ENCODE data around the gene SIPA1. TPM values are rescaled to one million over a fixed set of nuclear protein-coding genes. Genes with fewer than 3 reads are reported as not detected.
A peak's percentile ranks its signal among the peaks of the same experiment; 100 is the strongest.
"Not testable (repeated sequence)": the region's sequence is repeated elsewhere in the genome, so short reads cannot be mapped to it uniquely, and the experiment has no call there.

SIPA1 gene
- total RNA-seq, 4 donors from 2014 or later = 14.9 to 21.6 (median 19.0) TPM

GRCh38 chr11:65685981-65686380 lies 48.1 kb downstream of the SIPA1 start:
- Histone ChIP-seq H3K27ac (no peak overlapping the region), H3K4me1 (no peaks in the 10 kb centered on the region), H3K27me3 (no peaks in the 10 kb centered on the region), H3K4me3 (no peak overlapping the region), H3K9me3 (no peaks in the 10 kb centered on the region), H3K36me3 (no peaks in the 10 kb centered on the region)
- 88% methylated on average over 8 of the region's 8 CpGs for WGBS
- no peak for DNase-seq (ENCODE audit: low spot score in 2 of 2)
- TF ChIP-seq, protein P1, sequence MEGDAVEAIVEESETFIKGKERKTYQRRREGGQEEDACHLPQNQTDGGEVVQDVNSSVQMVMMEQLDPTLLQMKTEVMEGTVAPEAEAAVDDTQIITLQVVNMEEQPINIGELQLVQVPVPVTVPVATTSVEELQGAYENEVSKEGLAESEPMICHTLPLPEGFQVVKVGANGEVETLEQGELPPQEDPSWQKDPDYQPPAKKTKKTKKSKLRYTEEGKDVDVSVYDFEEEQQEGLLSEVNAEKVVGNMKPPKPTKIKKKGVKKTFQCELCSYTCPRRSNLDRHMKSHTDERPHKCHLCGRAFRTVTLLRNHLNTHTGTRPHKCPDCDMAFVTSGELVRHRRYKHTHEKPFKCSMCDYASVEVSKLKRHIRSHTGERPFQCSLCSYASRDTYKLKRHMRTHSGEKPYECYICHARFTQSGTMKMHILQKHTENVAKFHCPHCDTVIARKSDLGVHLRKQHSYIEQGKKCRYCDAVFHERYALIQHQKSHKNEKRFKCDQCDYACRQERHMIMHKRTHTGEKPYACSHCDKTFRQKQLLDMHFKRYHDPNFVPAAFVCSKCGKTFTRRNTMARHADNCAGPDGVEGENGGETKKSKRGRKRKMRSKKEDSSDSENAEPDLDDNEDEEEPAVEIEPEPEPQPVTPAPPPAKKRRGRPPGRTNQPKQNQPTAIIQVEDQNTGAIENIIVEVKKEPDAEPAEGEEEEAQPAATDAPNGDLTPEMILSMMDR (IDR thresholded peaks at IDR 0.05) = no peak
- TF ChIP-seq POLR2A (IDR thresholded peaks at IDR 0.05) (no peak), EP300 (IDR thresholded peaks at IDR 0.05) (no peak), POLR2AphosphoS5 (IDR thresholded peaks at IDR 0.05) (no peak)

DNA sequence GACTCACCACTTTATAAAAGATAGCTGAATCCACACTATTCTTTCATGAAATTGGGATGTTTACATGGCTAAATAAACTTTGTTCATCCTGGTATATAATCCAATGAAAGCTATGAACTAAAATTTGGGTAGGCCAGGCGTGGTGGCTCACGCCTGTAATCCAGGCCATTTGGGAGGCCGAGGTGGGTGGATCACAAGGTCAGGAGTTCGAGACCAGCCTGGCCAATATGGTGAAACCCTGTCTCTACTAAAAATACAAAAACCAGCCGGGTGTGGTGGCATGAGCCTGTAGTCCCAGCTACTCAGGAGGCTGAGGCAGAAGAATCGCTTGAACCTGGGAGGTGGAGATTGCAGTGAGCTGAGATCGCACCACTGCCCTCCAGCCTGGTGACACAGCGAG lies 53.9 kb downstream of the SIPA1 start:
- H3K27me3 ChIP-seq; H3K4me1 ChIP-seq; H3K36me3 ChIP-seq; H3K27ac ChIP-seq; DNase-seq (ENCODE audit: low spot score in 2 of 2); H3K4me3 ChIP-seq; H3K9me3 ChIP-seq: not testable (repeated sequence)
- WGBS = 92% methylated on average over 8 of the region's 8 CpGs

DNA sequence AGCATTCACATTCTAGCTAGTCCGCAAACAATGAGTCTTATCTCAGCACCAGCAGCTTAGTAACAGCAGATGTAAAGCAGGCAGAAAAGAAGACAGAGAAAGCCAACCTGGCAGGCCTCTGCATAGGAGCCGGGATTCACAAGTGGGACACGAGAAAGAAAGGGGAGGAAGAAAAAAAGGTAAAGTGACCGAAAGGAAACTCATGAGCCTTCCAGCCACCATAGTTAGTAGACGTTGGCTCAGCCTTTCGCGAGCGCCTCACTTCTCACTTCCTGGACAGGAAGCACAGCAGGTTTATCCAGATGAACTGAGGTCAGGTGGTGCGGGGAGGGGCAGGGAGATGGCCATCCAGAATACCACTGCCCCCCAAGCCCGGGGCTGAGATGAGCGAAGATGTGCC lies 54.5 kb downstream of the SIPA1 start:
- WGBS = 72% methylated on average over 11 of the region's 11 CpGs
- Histone ChIP-seq H3K4me1 (peaks cover 3% of the 10 kb centered on the region), H3K4me3 (no peak overlapping the region), H3K9me3 (no peaks in the 10 kb centered on the region), H3K27ac (peak overlapping the region; percentile 4), H3K27me3 (no peaks in the 10 kb centered on the region), H3K36me3 (no peaks in the 10 kb centered on the region)
- TF ChIP-seq POLR2A (IDR thresholded peaks at IDR 0.05) (no peak), EP300 (IDR thresholded peaks at IDR 0.05) (no peak), POLR2AphosphoS5 (IDR thresholded peaks at IDR 0.05) (no peak)
- TF ChIP-seq, protein P1 (IDR thresholded peaks at IDR 0.05) = no peak
- DNase-seq (ENCODE audit: low spot score in 2 of 2) = no peak

- no peak for DNase-seq (ENCODE audit: low spot score in 2 of 2)
- no peak overlapping the region for H3K27ac ChIP-seq
- H3K4me3 ChIP-seq = no peak overlapping the region
- no peak for TF ChIP-seq POLR2A (IDR thresholded peaks at IDR 0.05)
- TF ChIP-seq, protein P1 (IDR thresholded peaks at IDR 0.05) = no peak
- no peak for TF ChIP-seq EP300 (IDR thresholded peaks at IDR 0.05)
- H3K9me3 ChIP-seq = no peaks in the 10 kb centered on the region
- H3K27me3 ChIP-seq = no peaks in the 10 kb centered on the region
- H3K36me3 ChIP-seq = no peaks in the 10 kb centered on the region
- peaks cover 3% of the 10 kb centered on the region for H3K4me1 ChIP-seq
- WGBS = 74% methylated on average over 12 of the region's 12 CpGs
These were observed 57.7 kb downstream of the SIPA1 start for GRCh38 chr11:65695459-65696241.

GRCh38 chr11:65696802-65697552 lies 59.1 kb downstream of the SIPA1 start:
- H3K4me1 ChIP-seq = peaks cover 3% of the 10 kb centered on the region
- no peaks in the 10 kb centered on the region for H3K36me3 ChIP-seq
- no peaks in the 10 kb centered on the region for H3K27me3 ChIP-seq
- no peak for DNase-seq (ENCODE audit: low spot score in 2 of 2)
- no peaks in the 10 kb centered on the region for H3K9me3 ChIP-seq
- 83% methylated on average over 4 of the region's 5 CpGs for WGBS
- H3K27ac ChIP-seq = no peak overlapping the region
- H3K4me3 ChIP-seq = no peak overlapping the region
- TF ChIP-seq POLR2AphosphoS5 (IDR thresholded peaks at IDR 0.05) (no peak), EP300 (IDR thresholded peaks at IDR 0.05) (no peak), POLR2A (IDR thresholded peaks at IDR 0.05) (no peak)
- TF ChIP-seq, protein P1 (IDR thresholded peaks at IDR 0.05) = no peak

Measured in suprapubic skin (tissue), 4 donors.